ENCODE measurements around the gene CAVIN4. TPM values are rescaled to one million over a fixed set of nuclear protein-coding genes. Genes with fewer than 3 reads are reported as not detected.

The CAVIN4 gene
- total RNA-seq, 1 experiment from 2014 or later: 0.95 TPM

- no peaks in the 10 kb centered on the region for H3K9me3 ChIP-seq (ENCODE audit: low read length)
- DNase-seq: no peak
- ATAC-seq: no peak; the same call in 1 of the 2 replicates
- H3K9ac ChIP-seq (ENCODE audit: low read length): no peak overlapping the region
- TF ChIP-seq CTCF (conservative IDR thresholded peaks at IDR 0.05; ENCODE audit: low read depth, low read length) (no peak), EZH2 (IDR thresholded peaks at IDR 0.05; ENCODE audit: low read length, unreplicated experiment) (no peak), EZH2phosphoT487 (IDR thresholded peaks at IDR 0.05; ENCODE audit: borderline replicate concordance, low read length) (no peak)
- POLR2A ChIA-PET (ENCODE audit: unreplicated experiment): interaction anchor here (0.5 kb wide), 1 partner anchor 17 kb away, joined by 3 read pairs; no protein-coding TSS in a partner anchor
- H3K9me2 ChIP-seq (replicated peaks; ENCODE audit: low read length): no peaks in the 10 kb centered on the region
- H2AFZ ChIP-seq (ENCODE audit: low read length): no peak overlapping the region
- no peaks in the 10 kb centered on the region for H3K27me3 ChIP-seq (ENCODE audit: low read length)
- CTCF ChIA-PET: no interaction called here
- H4K20me1 ChIP-seq (ENCODE audit: low read length): no peaks in the 10 kb centered on the region
- intact Hi-C loops (cut with micrococcal nuclease): no loop called here
- no peak overlapping the region for H3K27ac ChIP-seq (ENCODE audit: low read length)
- H3K4me1 ChIP-seq (ENCODE audit: insufficient read depth, low read length): no peaks in the 10 kb centered on the region
- BruUV-seq (replicated peaks): no TSS peak
- no peak overlapping the region for H3K4me2 ChIP-seq (ENCODE audit: low read length)
- H3K4me3 ChIP-seq (ENCODE audit: low read length): no peak overlapping the region
- no peaks in the 10 kb centered on the region for H3F3A ChIP-seq (ENCODE audit: low read length, unreplicated experiment)
- H3K36me3 ChIP-seq (ENCODE audit: low read depth, low read length): no peaks in the 10 kb centered on the region
- H3K79me2 ChIP-seq (ENCODE audit: low read length): no peaks in the 10 kb centered on the region
Observed at GRCh38 chr9:100557053-100557452, 20.8 kb upstream of the CAVIN4 start.

DNA sequence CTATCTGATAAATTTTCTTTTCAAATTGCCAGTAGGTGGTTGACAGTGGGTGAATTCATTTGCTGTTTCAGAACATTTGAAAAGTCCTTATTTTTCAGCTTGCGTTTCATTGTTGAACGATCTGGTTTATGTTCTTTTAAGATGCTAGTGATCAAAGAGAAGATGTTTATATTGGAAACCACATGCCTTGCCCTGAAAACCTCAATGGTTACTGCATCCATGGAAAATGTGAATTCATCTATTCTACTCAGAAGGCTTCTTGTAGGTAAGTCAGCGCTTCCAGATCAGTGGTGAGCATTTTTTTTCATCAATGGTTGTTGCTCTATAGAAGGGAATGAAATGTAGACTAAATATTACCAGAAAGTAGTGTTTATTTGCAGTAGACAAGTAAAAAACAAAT lies 16.6 kb upstream of the CAVIN4 start:
- ChIA-PET POLR2A (ENCODE audit: unreplicated experiment) (no interaction called here), CTCF (no interaction called here)
- ATAC-seq: no peak
- no TSS peak for BruUV-seq (replicated peaks)
- intact Hi-C loops (cut with micrococcal nuclease): no loop called here
- no peak for TF ChIP-seq CTCF (conservative IDR thresholded peaks at IDR 0.05; ENCODE audit: low read depth, low read length)
- no peak for TF ChIP-seq EZH2 (IDR thresholded peaks at IDR 0.05; ENCODE audit: low read length, unreplicated experiment)
- TF ChIP-seq EZH2phosphoT487 (IDR thresholded peaks at IDR 0.05; ENCODE audit: borderline replicate concordance, low read length): no peak
- Histone ChIP-seq H3K4me3 (ENCODE audit: low read length) (no peak overlapping the region), H3F3A (ENCODE audit: low read length, unreplicated experiment) (no peaks in the 10 kb centered on the region), H3K4me1 (ENCODE audit: insufficient read depth, low read length) (no peaks in the 10 kb centered on the region), H3K36me3 (ENCODE audit: low read depth, low read length) (no peaks in the 10 kb centered on the region), H3K9me3 (ENCODE audit: low read length) (no peaks in the 10 kb centered on the region), H3K79me2 (ENCODE audit: low read length) (no peaks in the 10 kb centered on the region), H3K9me2 (replicated peaks; ENCODE audit: low read length) (no peaks in the 10 kb centered on the region), H3K27me3 (ENCODE audit: low read length) (no peaks in the 10 kb centered on the region), H4K20me1 (ENCODE audit: low read length) (no peaks in the 10 kb centered on the region), H2AFZ (ENCODE audit: low read length) (no peak overlapping the region), H3K27ac (ENCODE audit: low read length) (no peak overlapping the region), H3K4me2 (ENCODE audit: low read length) (no peak overlapping the region), H3K9ac (ENCODE audit: low read length) (no peak overlapping the region)
- DNase-seq: no peak

DNA sequence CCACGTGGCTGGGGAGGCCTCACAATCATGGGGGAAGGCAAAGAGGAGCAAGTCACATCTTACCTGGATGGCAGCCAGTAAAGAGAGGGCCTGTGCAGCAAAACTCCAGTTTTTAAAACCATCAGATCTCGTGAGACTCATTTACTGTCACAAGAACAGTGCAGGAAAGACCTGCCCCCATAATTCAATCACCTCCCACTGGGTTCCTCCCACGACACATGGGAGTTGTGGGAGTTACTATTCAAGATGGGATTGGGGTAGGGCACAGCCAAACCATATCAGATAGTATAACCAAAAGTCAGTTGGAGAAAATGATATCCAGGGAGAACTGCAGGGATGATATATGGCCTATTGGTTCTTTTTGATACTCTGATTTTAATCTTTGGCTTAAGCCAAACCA lies 10.0 kb upstream of the CAVIN4 start:
- intact Hi-C loops (cut with micrococcal nuclease): no loop called here
- no peaks in the 10 kb centered on the region for H3K27me3 ChIP-seq (ENCODE audit: low read length)
- DNase-seq (no peak), ATAC-seq (no peak)
- no peaks in the 10 kb centered on the region for H3K9me3 ChIP-seq (ENCODE audit: low read length)
- ChIA-PET POLR2A (ENCODE audit: unreplicated experiment) (no interaction called here), CTCF (interaction anchor here (0.6 kb wide), 1 partner anchor 31 kb away, joined by 4 read pairs; no protein-coding TSS in a partner anchor)
- no peaks in the 10 kb centered on the region for H4K20me1 ChIP-seq (ENCODE audit: low read length)
- BruUV-seq (replicated peaks): no TSS peak
- H3K9ac ChIP-seq (ENCODE audit: low read length): no peak overlapping the region
- H3K36me3 ChIP-seq (ENCODE audit: low read depth, low read length): no peaks in the 10 kb centered on the region
- no peaks in the 10 kb centered on the region for H3K9me2 ChIP-seq (replicated peaks; ENCODE audit: low read length)
- no peaks in the 10 kb centered on the region for H3K79me2 ChIP-seq (ENCODE audit: low read length)
- H2AFZ ChIP-seq (ENCODE audit: low read length): no peak overlapping the region
- TF ChIP-seq CTCF (conservative IDR thresholded peaks at IDR 0.05; ENCODE audit: low read depth, low read length) (no peak), EZH2 (IDR thresholded peaks at IDR 0.05; ENCODE audit: low read length, unreplicated experiment) (no peak), EZH2phosphoT487 (IDR thresholded peaks at IDR 0.05; ENCODE audit: borderline replicate concordance, low read length) (no peak)
- no peak overlapping the region for H3K4me2 ChIP-seq (ENCODE audit: low read length)
- H3K4me3 ChIP-seq (ENCODE audit: low read length): no peak overlapping the region
- H3F3A ChIP-seq (ENCODE audit: low read length, unreplicated experiment): no peaks in the 10 kb centered on the region
- H3K4me1 ChIP-seq (ENCODE audit: insufficient read depth, low read length): no peaks in the 10 kb centered on the region
- H3K27ac ChIP-seq (ENCODE audit: low read length): no peak overlapping the region
